ENCODE results near the gene OPCML.

OPCML gene

DNA sequence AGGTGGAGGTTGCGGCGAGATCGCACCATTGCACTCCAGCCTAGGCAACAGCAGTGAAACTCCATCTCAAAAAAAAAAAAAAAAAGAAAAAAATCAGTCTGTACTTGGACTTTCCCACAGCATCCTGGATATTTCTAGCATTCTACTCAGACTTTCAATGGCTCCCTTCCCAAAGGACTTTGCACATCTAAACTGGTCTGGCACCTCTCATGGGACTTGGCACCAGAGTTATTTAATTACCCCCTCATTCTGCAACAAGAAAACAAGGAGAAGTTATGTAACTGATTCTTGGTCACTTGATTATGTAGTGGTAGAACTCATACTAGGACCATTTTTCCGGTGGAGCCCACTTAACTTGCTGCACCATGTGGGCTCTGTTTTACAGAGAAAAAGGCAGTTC, 519.5 kb downstream of the OPCML start:
- DNase-seq, result no peak

DNA sequence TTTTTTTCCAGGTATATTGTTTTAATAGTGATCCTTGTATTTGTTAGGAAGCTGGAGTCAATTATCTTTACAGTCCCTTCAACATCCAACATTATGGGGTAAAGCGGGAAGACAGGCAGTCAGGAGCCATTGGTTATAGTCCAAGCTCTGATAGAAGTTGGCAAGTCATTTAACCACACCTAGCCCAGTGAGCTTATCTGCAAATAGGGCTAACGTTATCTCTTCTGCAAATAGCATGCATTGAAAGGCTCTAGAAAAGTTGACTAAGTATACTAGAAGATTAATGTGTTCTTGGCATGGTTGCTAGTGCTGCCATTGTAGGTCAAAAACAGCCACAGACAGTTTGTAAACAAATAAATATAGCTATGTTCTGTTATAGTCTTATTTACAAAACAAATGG, 520.7 kb downstream of the OPCML start:
- DNase-seq, result no peak

DNA sequence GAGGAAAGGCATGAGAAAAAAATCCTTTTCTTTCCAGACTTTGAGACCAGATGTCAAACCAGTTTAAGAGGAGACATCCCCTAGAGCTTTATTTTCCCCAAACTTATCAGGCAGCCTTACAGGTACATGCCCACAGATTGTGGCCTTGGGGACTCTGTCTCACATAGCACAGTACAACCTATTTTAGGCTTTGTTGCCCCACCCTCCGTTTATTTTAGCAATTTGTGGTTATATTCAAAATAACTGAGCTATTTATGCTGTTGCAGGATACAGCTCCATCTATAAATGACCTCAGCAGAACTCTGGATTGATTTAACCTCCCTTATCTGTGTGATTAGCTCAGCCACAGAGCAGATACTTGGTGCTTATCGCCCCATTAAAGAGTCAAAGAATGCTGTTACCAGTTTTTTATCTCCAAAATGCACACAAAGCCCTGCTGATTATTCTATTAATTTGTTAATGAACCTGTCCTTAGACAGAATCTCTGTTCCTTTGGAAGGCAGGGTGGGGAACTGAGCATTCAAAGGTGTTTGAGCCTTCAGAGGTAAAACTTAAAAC, 525.2 kb downstream of the OPCML start:
- DNase-seq, result no peak

GRCh38 chr11:133004369-133004768, 527.9 kb downstream of the OPCML start:
- no peak for DNase-seq

DNA sequence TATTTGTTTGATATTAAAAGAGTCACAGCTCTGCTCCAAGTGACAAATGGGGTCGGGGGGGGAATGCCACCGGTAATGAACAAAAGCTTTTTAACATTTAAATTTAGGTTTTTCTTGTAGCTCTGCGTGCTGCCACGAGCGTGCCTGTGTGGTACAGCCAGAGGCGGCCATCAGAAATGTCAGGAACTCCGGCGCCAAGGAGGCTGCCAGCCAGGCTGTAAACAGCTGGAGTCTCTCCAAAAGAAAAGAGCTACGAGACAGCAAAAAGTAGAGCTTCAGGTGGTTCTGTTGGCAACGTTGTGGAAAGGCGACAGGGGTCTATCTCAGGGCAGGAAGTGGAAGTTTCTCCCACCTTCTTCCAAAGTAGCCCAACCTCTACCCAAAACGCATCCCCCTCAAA, 532.8 kb downstream of the OPCML start:
- DNase-seq, result no peak

- no peak for DNase-seq
Observed at GRCh38 chr11:132999031-132999430, 533.3 kb downstream of the OPCML start.

- DNase-seq, result no peak
Observed at GRCh38 chr11:132997396-132997795, 534.9 kb downstream of the OPCML start.

DNA sequence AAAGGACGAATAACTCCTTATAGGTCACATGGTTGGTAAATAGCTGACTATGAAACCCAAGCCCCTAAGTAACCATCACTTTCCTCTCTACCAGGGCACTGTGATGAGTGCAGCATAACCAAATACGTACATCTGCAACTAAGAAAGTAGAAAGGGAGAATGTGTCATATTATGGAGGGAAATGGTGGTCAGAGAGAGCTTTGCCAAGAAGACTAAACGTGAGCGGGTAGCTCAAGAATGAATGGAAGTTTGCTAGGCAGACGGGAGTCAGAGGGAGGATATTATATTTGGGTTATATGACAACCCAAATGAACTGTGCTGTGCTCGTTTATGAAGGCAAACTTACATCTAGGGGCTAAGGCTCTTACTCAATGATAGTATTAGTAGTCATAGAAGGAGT, 537.3 kb downstream of the OPCML start:
- DNase-seq, result no peak

- no peak for DNase-seq
Observed at GRCh38 chr11:132993991-132994502, 538.3 kb downstream of the OPCML start.

DNA sequence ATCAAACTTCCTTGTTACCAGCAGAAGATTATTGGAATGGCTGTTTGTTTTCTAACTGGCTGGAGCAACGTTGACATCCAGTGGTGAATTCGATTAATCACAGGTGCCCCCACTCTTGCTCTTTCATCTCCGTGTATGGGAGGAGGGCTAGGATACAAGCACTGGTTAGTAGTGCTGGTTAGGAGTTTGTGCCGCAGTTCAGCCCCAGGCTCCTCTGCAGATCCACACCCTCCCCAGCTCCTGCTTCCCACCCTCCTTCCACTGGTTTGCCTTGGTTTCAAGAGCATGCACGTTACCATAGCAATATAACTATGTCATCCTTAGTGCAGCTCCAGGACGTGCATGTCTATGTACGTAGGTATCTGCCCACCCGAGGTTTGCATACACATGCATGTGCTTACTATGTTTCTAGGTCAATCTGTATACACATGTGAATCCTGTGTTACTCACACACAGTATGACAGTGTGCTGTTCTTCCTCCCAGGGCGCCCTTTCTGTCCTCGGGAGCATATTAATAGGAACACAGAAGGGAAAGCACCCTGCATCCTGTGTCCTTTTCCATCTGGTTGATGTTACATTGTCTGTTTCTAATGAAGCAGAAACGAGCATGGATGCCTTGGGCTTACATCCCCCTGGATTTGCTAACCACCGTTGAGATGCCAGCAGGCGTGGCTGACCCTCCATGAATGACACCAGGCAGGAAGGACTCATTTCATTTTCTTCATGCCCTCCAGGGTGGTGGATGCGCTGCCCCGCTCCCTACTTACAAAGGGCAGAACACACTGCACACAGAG, 539.3 kb downstream of the OPCML start:
- no peak for DNase-seq

DNA sequence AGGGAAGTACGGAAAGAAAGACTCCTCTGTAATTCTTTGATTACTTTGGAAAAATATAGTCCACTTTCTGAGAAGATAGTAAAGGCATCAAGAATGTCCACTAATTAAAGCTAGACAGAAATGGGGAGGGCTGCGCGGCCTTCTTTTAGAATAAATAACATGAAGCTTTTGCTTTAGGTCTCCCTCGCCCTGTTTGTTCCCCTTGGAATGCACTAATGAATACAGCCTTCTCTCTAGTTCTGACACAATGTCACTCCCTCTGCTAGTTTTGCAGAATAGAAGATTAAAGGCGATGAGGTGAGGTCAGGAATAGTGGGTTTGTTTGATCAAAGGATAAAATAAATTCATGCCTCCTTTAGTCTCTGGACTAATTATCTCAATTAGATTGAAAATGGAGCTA, 543.9 kb downstream of the OPCML start:
- no peak for DNase-seq

- no peak for DNase-seq
Observed at GRCh38 chr11:132987936-132988335, 544.4 kb downstream of the OPCML start.

DNA sequence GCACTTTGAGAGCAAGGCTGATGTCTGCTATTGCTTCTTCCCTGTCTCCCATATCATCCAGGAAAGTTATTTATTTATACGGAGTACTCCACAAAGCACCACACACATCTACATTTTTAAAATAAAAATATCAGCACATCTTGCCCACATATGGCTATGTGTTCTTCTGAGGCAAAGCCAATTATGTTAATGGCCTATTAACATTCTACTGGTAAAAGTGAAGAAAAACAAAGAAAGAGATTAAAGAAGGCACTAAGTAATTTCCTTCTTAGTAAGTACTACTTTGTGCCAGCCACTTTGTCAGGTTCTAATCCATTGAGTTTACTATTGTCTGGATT, 548.7 kb downstream of the OPCML start:
- no peak for DNase-seq

GRCh38 chr11:132982772-132983640, 549.3 kb downstream of the OPCML start:
- no peak for DNase-seq

- no peak for DNase-seq
Observed at GRCh38 chr11:132981131-132981956, 551.0 kb downstream of the OPCML start.

DNA sequence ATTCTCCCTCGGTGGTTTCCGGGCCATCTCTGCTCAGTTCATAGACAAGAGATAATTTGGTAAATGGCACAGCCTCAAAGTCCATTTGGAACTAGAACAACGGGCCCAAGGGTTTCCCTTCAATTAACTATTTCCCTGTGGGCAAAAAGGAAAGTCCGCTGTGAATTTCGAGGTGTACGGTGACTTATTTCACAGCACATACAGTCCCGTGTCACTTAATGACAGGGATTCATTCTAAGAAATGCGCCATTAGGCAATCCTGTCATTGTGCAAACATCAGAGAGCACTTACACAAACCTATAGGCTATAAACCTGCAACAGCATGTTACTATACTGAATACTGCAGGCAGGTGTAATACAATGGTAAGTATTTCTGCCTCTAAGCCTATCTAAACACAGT, 551.6 kb downstream of the OPCML start:
- no peak for DNase-seq

DNA sequence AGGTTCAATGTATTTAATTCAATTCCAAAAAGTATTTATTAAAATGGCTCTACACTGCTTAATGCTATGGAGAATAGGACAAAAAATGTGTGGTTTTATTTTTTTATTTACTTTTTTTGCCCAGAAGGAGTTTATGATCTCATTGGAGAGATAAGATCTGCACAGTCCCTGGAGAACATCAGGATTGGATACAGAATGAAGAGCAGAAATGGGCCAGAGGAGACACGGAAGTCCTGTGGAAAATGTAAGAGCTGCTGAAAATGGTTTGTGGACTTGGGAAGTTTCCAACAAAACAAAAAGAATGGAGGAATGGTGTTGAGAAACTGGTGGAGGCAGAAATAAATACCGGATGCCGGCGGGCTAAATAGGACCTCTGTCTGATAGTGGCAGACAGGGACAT, 554.6 kb downstream of the OPCML start:
- DNase-seq, result no peak

DNA sequence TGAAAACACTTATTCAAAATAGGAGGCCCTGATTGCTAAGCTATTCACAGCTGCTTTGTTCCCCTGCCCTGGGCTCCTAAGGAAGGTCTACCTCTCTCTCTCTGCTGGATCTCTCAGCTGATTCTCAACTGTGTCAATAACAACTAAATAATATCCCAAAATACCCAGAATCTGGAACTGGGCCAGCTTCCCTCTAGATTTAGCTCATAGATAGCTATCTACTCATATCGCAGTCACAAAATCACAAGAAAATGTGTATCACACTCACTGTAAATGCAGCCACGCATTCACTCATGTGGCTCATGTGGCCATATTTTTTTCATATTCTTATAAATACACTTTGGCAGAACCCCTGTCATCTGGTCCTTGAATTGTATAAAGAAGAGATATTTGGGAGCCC, 555.1 kb downstream of the OPCML start:
- DNase-seq, result no peak

DNA sequence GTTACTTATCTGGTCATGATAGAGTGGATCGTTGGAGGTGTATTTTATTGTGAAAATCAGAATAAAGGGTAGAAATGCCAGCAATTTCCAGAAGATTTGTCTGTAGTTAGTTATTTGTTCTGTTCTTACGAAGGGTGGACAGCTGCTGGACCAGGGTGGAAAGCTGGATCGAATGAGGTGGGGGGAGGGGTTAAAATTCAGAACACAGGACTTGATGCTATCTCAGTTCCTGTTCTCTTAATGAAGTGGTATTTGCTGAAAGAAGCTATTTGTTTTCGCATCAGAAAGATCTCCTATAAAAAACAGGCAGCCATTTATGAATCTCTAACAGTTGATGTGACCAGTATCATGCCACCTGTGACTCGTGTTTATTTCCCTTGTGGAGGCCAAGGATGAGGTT, 556.2 kb downstream of the OPCML start:
- no peak for DNase-seq

GRCh38 chr11:132973686-132974085, 558.6 kb downstream of the OPCML start:
- DNase-seq, result no peak

DNA sequence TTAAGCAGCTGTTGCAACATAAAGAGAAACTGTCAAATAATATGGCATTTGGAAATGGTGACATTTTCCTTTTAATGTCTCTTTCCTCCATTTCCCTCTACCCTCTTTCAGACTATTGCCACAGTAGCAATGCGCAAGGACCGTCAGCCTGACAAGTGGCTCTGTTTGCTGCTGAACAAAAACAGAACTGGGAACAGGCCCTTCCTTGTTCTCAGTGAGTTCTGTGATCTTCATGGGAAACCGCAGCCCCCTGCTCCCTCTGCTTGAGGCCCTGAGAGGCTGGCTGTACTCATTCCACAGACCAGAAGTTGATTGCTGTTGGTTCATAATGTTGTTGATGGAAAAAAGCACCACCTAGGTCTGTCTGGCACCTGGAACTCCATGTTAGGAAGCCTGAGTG, 559.7 kb downstream of the OPCML start:
- DNase-seq, result no peak

DNA sequence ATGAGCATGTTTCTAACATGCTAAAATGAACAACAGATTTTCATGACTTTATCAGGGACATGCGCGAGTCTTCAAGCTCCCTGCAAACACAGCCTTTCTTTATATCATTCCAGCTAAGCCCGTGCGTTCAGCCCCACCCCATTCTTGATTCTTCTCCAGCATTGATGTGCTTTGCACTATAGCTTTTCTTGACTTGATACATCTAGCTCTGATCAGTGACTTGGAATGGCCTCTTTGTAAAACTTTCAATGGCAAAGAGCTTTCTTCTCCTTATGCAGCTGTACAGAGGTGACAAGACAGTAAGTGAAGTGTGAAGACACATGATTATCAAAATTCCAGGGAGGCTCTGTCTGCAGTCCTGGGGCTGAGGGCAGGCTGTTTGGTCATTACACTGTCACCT, 561.0 kb downstream of the OPCML start:
- DNase-seq, result no peak

DNA sequence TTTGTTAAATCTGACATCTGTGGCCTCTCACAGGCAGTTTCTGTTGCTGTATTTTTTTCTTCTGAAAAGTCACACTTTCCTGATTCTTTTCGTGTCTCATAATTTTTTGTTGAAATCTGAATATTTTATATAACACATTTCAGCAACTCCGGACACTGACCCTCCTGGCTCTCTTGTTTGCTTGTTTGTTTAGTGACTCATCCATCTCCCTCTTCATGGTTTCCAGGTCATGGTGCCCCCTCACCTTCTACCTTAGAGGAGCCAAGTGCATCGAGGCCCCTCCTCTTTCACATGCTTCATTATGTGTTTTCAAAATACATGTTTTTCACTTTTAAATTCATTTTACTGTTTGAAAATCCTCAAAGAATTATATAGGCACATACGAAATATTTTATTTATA, 562.4 kb downstream of the OPCML start:
- no peak for DNase-seq

All from DMS79 (cell line).